Measurements from ENCODE around the gene KDM6A. TPM values are rescaled to one million over a fixed set of nuclear protein-coding genes. Genes with fewer than 3 reads are reported as not detected.

Gene KDM6A
- total RNA-seq, 1 experiment from 2014 or later = 21.0 TPM

DNA sequence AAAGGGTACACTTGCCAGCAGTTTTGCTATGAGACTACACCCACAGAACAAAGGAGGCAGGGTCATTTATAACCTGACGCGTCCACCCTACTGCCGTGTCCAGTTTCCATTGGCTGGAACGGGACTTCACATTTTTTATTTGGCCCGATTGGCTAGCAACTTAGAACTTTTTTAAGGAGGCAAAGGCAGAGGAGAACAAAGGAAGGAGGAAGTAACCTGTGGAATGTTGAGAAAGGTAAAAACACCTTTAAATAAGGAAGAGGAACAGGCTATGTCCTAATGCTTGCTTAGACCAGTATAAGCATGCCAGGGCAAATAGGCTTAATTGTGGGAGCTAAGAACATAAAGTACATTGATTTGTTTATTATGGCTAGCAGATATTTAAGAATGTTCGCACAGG is 18.7 kb downstream of the KDM6A start:
- H3K79me2 ChIP-seq (ENCODE audit: insufficient read depth, low read length) = peaks cover 84% of the 10 kb centered on the region
- intact Hi-C loops (cut with micrococcal nuclease) = no loop called here
- no peak for ATAC-seq
- peaks cover 3 to 16% of the 10 kb centered on the region in 2 experiments for H3K4me1 ChIP-seq (ENCODE audit: control insufficient read depth in 1 of 2, insufficient read depth in 2 of 2, low read length in 2 of 2)
- no peak overlapping the region for H2AFZ ChIP-seq (ENCODE audit: low read depth, low read length, poor library complexity, severe bottlenecking)
- H3K9ac ChIP-seq (ENCODE audit: low read length) = no peak overlapping the region
- no TSS peak for BruUV-seq (replicated peaks)
- no peak overlapping the region for H3K27ac ChIP-seq (ENCODE audit: low read depth, low read length)
- no peaks in the 10 kb centered on the region for H3K27me3 ChIP-seq (ENCODE audit: insufficient read depth, low read length)
- ChIA-PET RAD21 (ENCODE audit: low non-redundant PET in 1 of 2, low total read pairs in 2 of 2, uncharacterized antibody in 2 of 2, unreplicated experiment in 2 of 2) (no interaction called here), POLR2A (no interaction called here), CTCF (no interaction called here)
- DNase-seq (ENCODE audit: low read depth, low spot score) = no peak
- H3K4me3 ChIP-seq (replicated peaks in 1 of 2; ENCODE audit: low read depth in 1 of 2, low read length in 2 of 2) = no peak overlapping the region
- no peaks in the 10 kb centered on the region for H3K9me2 ChIP-seq (ENCODE audit: insufficient read depth)
- TF ChIP-seq FOSL1 (IDR thresholded peaks at IDR 0.05; ENCODE audit: low read depth) = no peak
- no peak for TF ChIP-seq SIN3A (IDR thresholded peaks at IDR 0.05; ENCODE audit: low read depth)
- TF ChIP-seq, protein P1, sequence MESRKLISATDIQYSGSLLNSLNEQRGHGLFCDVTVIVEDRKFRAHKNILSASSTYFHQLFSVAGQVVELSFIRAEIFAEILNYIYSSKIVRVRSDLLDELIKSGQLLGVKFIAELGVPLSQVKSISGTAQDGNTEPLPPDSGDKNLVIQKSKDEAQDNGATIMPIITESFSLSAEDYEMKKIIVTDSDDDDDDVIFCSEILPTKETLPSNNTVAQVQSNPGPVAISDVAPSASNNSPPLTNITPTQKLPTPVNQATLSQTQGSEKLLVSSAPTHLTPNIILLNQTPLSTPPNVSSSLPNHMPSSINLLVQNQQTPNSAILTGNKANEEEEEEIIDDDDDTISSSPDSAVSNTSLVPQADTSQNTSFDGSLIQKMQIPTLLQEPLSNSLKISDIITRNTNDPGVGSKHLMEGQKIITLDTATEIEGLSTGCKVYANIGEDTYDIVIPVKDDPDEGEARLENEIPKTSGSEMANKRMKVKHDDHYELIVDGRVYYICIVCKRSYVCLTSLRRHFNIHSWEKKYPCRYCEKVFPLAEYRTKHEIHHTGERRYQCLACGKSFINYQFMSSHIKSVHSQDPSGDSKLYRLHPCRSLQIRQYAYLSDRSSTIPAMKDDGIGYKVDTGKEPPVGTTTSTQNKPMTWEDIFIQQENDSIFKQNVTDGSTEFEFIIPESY (IDR thresholded peaks at IDR 0.05; ENCODE audit: extremely low read depth, insufficient replicate concordance, low read length) = no peak
- no peak for TF ChIP-seq POLR2A (IDR thresholded peaks at IDR 0.05; ENCODE audit: borderline replicate concordance, extremely low read depth, insufficient read depth, insufficient read length)
- TF ChIP-seq YY1 (IDR thresholded peaks at IDR 0.05; ENCODE audit: extremely low read depth, insufficient replicate concordance, low read depth, low read length) = no peak
- TF ChIP-seq EZH2phosphoT487 (IDR thresholded peaks at IDR 0.05; ENCODE audit: borderline replicate concordance) = no peak
- TF ChIP-seq POLR2AphosphoS5 (IDR thresholded peaks at IDR 0.05; ENCODE audit: low read depth, low read length) = no peak
- TF ChIP-seq, protein P2, sequence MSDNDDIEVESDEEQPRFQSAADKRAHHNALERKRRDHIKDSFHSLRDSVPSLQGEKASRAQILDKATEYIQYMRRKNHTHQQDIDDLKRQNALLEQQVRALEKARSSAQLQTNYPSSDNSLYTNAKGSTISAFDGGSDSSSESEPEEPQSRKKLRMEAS (IDR thresholded peaks at IDR 0.05) = no peak
- TF ChIP-seq SP1 (IDR thresholded peaks at IDR 0.05; ENCODE audit: low read depth) = no peak
- TF ChIP-seq CEBPB (IDR thresholded peaks at IDR 0.05; ENCODE audit: low read depth) = no peak
- TF ChIP-seq ELF1 (IDR thresholded peaks at IDR 0.05; ENCODE audit: borderline replicate concordance, low read depth) = no peak
- TF ChIP-seq JUND (IDR thresholded peaks at IDR 0.05) = no peak
- no peak for TF ChIP-seq ZFX (IDR thresholded peaks at IDR 0.05)
- TF ChIP-seq CBX3 (IDR thresholded peaks at IDR 0.05; ENCODE audit: low read depth) = no peak
- no peaks in the 10 kb centered on the region for H3K9me3 ChIP-seq (ENCODE audit: control insufficient read depth in 1 of 2, insufficient read depth in 1 of 2, low read depth in 1 of 2, low read length in 2 of 2)
- no peaks in the 10 kb centered on the region for H3K36me3 ChIP-seq (ENCODE audit: control insufficient read depth in 1 of 2, insufficient read depth in 2 of 2, low read length in 2 of 2)
- H4K20me1 ChIP-seq (ENCODE audit: insufficient read depth) = no peaks in the 10 kb centered on the region
- H3K4me2 ChIP-seq (ENCODE audit: low read length) = no peak overlapping the region

Data from HCT116 (cell line).